B cell (primary cell): Measurements from ENCODE around the gene PARP3. TPM values are rescaled to one million over a fixed set of nuclear protein-coding genes. Genes with fewer than 3 reads are reported as not detected.

Experiments
- ATAC-seq: fragments of 200-7000 bp; cut with Tn5 transposase; one replicate; pipeline ENCODE4 v1.10.0; 2021; ENCODE audit warnings: low read depth, mild to moderate bottlenecking, moderate number of reproducible peaks, moderate library complexity
- CTCF ChIA-PET: fragments of 350-600 bp; sonication (Branson Sonifier 250); formaldehyde crosslinking; loops from one replicate; lab custom pipeline; 2021; ENCODE audit warnings: antibody characterized with exemption, inconsistent platforms; lab: Charles Lee
- POLR2A ChIA-PET: fragments of 350-600 bp; sonication (Branson Sonifier 250); formaldehyde crosslinking; loops from one replicate; lab custom pipeline; 2021; ENCODE audit warnings: antibody characterized with exemption; lab: Charles Lee
- DNase-seq: peaks from one replicate; pipeline ENCODE4 v3.0.0; 2013
- H2AFZ ChIP-seq: 2 replicates; pipeline ENCODE4 v1.6.1; 2012; ENCODE audit warnings: mild to moderate bottlenecking, low read depth, low read length; ENCODE audit not compliant: insufficient read depth, poor library complexity, severe bottlenecking
- H3K27ac ChIP-seq, 2 donors: 1 replicate in 1 of 2; 2 replicates in 1 of 2; pipeline ENCODE4 v1.5.1; 2012 to 2013; ENCODE audit warnings: low read length in 2 of 2, mild to moderate bottlenecking in 2 of 2, moderate library complexity in 1 of 2
- H3K27me3 ChIP-seq, 4 experiments: fragments of 200-600 bp in 1 of 4; sonication (generic) in 1 of 4; replicated peaks in 1 of 4; 1 replicate in 2 of 4; 2 replicates in 2 of 4; pipeline versions ENCODE4 v1.6.1 to v1.7.0; 2013 to 2016; ENCODE audit warnings: low read length in 3 of 4, mild to moderate bottlenecking in 2 of 4, mixed read lengths in 1 of 4, moderate library complexity in 1 of 4; ENCODE audit not compliant: insufficient read depth in 4 of 4, control insufficient read depth in 3 of 4; ENCODE audit errors: control extremely low read depth in 1 of 4
- H3K36me3 ChIP-seq, 2 experiments: replicated peaks in 1 of 2; 1 replicate in 1 of 2; 2 replicates in 1 of 2; pipeline versions ENCODE4 v1.6.1 to v1.7.1; 2013; ENCODE audit warnings: low read length in 1 of 2; ENCODE audit not compliant: insufficient read depth in 2 of 2, control insufficient read depth in 1 of 2; ENCODE audit errors: control extremely low read depth in 1 of 2, extremely low read depth in 1 of 2
- H3K4me1 ChIP-seq, 2 donors: fragments of 200-600 bp in 1 of 2; sonication (generic) in 1 of 2; 1 replicate in 1 of 2; 2 replicates in 1 of 2; pipeline versions ENCODE4 v1.5.1 to v1.6.1; 2013 to 2017; ENCODE audit warnings: low read length in 2 of 2; ENCODE audit not compliant: control insufficient read depth in 2 of 2, insufficient read depth in 2 of 2
- H3K4me2 ChIP-seq: replicated peaks from 2 replicates; pipeline ENCODE3; 2012; ENCODE audit warnings: mild to moderate bottlenecking, low read depth, low read length; ENCODE audit not compliant: poor library complexity, severe bottlenecking
- H3K4me3 ChIP-seq, 5 experiments: fragments of 200-600 bp in 1 of 5; sonication (generic) in 1 of 5; 1 replicate in 3 of 5; 2 replicates in 2 of 5; pipeline versions ENCODE4 v1.5.1 to v1.7.0; 2011 to 2016; ENCODE audit warnings: low read length in 4 of 5, mild to moderate bottlenecking in 4 of 5, low read depth in 2 of 5, control low read depth in 1 of 5, moderate library complexity in 1 of 5; ENCODE audit not compliant: insufficient read depth in 1 of 5; ENCODE audit errors: control extremely low read depth in 1 of 5, extremely low read depth in 1 of 5
- H3K79me2 ChIP-seq: fragments of 200-600 bp; sonication (generic); one replicate; pipeline ENCODE4 v1.6.0; 2016; ENCODE audit warnings: low read length; ENCODE audit not compliant: control insufficient read depth, insufficient read depth
- H3K9ac ChIP-seq: fragments of 200-600 bp; sonication (generic); 2 replicates; pipeline ENCODE4 v1.6.1; 2017; ENCODE audit warnings: mild to moderate bottlenecking, low read length, moderate library complexity
- H3K9me3 ChIP-seq, 3 donors: one replicate each; pipeline versions ENCODE4 v1.6.1 to v1.7.1; 2013; ENCODE audit warnings: low read length in 2 of 3; ENCODE audit not compliant: control insufficient read depth in 2 of 3, insufficient read depth in 1 of 3; ENCODE audit errors: control extremely low read depth in 1 of 3
- H4K20me1 ChIP-seq: 2 replicates; pipeline ENCODE4 v1.6.0; 2012; ENCODE audit warnings: mild to moderate bottlenecking, low read length; ENCODE audit not compliant: insufficient read depth, control insufficient read depth, poor library complexity, severe bottlenecking
- H3K27ac Mint-ChIP-seq: one replicate; pipeline ENCODE4 v1.8.0; 2021; ENCODE audit warnings: mixed read lengths
- H3K27me3 Mint-ChIP-seq: one replicate; pipeline ENCODE4 v1.8.0; 2021; ENCODE audit warnings: mixed read lengths
- H3K4me1 Mint-ChIP-seq: one replicate; pipeline ENCODE4 v1.8.0; 2021; ENCODE audit warnings: mixed read lengths
- H3K4me3 Mint-ChIP-seq: one replicate; pipeline ENCODE4 v1.8.0; 2021; ENCODE audit warnings: mixed read lengths
- H3K9me3 Mint-ChIP-seq: one replicate; pipeline ENCODE4 v1.8.0; 2022; ENCODE audit warnings: mixed read lengths; ENCODE audit not compliant: insufficient read depth
- EZH2 ChIP-seq: IDR thresholded peaks from 2 replicates; pipeline ENCODE4 v1.6.1; 2012; ENCODE audit warnings: borderline replicate concordance, low read depth, mild to moderate bottlenecking, moderate library complexity, low read length; ENCODE audit not compliant: insufficient read depth, poor library complexity, severe bottlenecking
- WGBS: methylation state at CpG from one replicate; pipeline ENCODE4 v1.1.5; 2013; ENCODE audit warnings: missing lambda C conversion rate; ENCODE audit not compliant: insufficient coverage; 5-methylcytosine and 5-hydroxymethylcytosine counted together
- intact Hi-C: fragments of 100-400 bp; cut with micrococcal nuclease; formaldehyde crosslinking; loops from one replicate; pipeline ENCODE4 v1.10.0; 2022
- polyA plus RNA-seq: library from polyadenylated mRNA; depleted of rRNA; stranded (reverse); fragments of >200 nt; gene quantifications from 2 replicates; pipeline ENCODE4 v1.2.3, GENCODE V29; 2012
- total RNA-seq, 2 donors: library from RNA; stranded (reverse); fragments of 120-200 nt in 1 of 2; gene quantifications; 1 replicate in 1 of 2; 2 replicates in 1 of 2; pipeline versions ENCODE4 v1.2.3 to v1.2.4, GENCODE V29; 2013 to 2022
- TF ChIP-seq, protein P1 (sequence below): fragments of 200-600 bp; IDR thresholded peaks from one replicate; pipeline ENCODE4 v1.8.0; 2022; ENCODE audit warnings: antibody characterized with exemption, mild to moderate bottlenecking

Gene PARP3
- total and polyA plus RNA-seq, 2 donors (not counting 1 experiment from before 2014, with no cell fraction given), result 17.7 to 29.7 TPM

DNA sequence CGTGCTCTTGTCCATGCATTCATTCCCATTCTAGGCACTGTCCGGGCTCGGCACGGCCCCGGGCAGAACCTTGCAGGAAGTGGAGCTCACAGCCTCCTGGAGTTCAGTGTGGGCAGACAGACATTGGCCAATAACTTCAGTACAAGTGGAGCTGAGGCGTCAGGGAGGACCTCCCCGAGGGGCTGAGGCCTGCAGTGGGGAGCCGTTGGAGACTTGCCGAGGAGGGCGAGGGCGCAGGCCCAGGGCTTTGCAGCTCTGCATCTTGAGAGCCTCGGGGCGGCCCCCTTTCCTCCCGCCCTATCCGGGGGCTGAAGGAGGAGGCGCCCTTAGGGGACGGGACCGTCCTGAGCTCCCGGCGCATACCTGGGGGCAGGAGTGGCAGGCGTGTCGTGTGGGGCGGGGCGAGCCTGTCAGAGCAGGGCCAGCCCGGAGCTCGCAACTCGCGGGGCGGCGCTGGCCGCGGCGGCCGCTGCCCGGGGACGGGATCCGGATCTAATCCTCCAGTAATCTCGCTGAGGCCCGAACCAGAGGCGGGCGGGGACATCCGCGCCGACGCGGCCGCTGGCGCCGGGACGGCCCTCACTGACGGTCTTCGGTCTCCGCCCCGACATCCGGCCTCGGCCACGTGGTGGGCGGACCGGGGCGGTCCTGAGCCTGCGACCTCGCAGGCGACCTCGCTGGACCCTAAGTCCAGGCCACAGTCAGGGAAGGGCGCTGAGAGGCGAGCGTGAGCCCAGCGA, 40.8 kb downstream of the PARP3 start, which contains the start of gene ACY1:
Gene ACY1 (plus strand): TSS at position 698 of the 740 bp plus-strand sequence. CDS start 530 bp downstream, outside the sequence.
- Mint-ChIP-seq H3K27ac (peak within 1 kb of the TSS; percentile 93), H3K27me3 (no peaks in the 10 kb centered on the region), H3K9me3 (no peaks in the 10 kb centered on the region), H3K4me1 (peaks cover 17% of the 10 kb centered on the region), H3K4me3 (peak within 1 kb of the TSS; percentile 92)
- intact Hi-C loops, result loop anchor here (1.0 kb wide), 3 partner anchors 9 to 74 kb away; partner anchors contain the start of genes ABHD14B and RPL29
- Histone ChIP-seq H3K9ac (peak within 1 kb of the TSS; percentile 77), H3K4me1 (peaks cover 10 to 19% of the 10 kb centered on the region in 2 donors), H3K4me2 (peak within 1 kb of the TSS; percentile 88), H2AFZ (peak within 1 kb of the TSS; percentile 90), H3K9me3 (no peaks in the 10 kb centered on the region), H3K36me3 (peaks cover 0 to 5% of the 10 kb centered on the region in 2 experiments), H3K4me3 (peak within 1 kb of the TSS; percentile 47 to 68 (median 58)), H4K20me1 (no peaks in the 10 kb centered on the region), H3K27me3 (no peaks in the 10 kb centered on the region), H3K27ac (peak within 1 kb of the TSS; percentile 65 to 76), H3K79me2 (peaks cover 17% of the 10 kb centered on the region)
- ATAC-seq (peak; percentile 79), DNase-seq (peak; percentile 72)
- WGBS, result under 1% methylated on average over 68 of the region's 68 CpGs
- ChIA-PET POLR2A (interaction anchor here (0.6 to 4.0 kb wide), 7 partner anchors 9 to 1639 kb away, joined by 3 to 25 read pairs (median 6); partner anchors contain the start of genes ABHD14A, ABHD14B, PCBP4 and POC1A), CTCF (interaction anchor here (0.7 to 4.0 kb wide), 14 partner anchors 8 to 465 kb away, joined by 3 to 29 read pairs (median 4); partner anchors contain the start of genes ABHD14A, ABHD14B, RPL29 and RRP9)
- TF ChIP-seq EZH2, result no peak
- TF ChIP-seq, protein P1, sequence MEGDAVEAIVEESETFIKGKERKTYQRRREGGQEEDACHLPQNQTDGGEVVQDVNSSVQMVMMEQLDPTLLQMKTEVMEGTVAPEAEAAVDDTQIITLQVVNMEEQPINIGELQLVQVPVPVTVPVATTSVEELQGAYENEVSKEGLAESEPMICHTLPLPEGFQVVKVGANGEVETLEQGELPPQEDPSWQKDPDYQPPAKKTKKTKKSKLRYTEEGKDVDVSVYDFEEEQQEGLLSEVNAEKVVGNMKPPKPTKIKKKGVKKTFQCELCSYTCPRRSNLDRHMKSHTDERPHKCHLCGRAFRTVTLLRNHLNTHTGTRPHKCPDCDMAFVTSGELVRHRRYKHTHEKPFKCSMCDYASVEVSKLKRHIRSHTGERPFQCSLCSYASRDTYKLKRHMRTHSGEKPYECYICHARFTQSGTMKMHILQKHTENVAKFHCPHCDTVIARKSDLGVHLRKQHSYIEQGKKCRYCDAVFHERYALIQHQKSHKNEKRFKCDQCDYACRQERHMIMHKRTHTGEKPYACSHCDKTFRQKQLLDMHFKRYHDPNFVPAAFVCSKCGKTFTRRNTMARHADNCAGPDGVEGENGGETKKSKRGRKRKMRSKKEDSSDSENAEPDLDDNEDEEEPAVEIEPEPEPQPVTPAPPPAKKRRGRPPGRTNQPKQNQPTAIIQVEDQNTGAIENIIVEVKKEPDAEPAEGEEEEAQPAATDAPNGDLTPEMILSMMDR, result peak; percentile 46
